SK-N-SH (cell line): ENCODE results near the gene MCC. TPM values are rescaled to one million over a fixed set of nuclear protein-coding genes. Genes with fewer than 3 reads are reported as not detected.

Experiments
- CTCF ChIA-PET: fragments of 300-600, 350-600 bp; formaldehyde crosslinking; extraction: SDS; loops from one replicate; lab custom pipeline; 2021; lab: Yijun Ruan, JAX
- POLR2A ChIA-PET: fragments of 350-600 bp; sonication (Branson Sonifier 250); formaldehyde crosslinking; extraction: SDS; loops from one replicate; lab custom pipeline; 2020; ENCODE audit warnings: antibody characterized with exemption, inconsistent platforms; lab: Yijun Ruan, JAX
- DNase-seq: peaks from one replicate; pipeline ENCODE4 v3.0.0; 2012
- H2AFZ ChIP-seq: fragments of 200-600 bp; sonication (generic); 2 replicates; pipeline ENCODE4 v1.8.1; 2016; ENCODE audit warnings: antibody characterized with exemption, mild to moderate bottlenecking, low read depth
- H3F3A ChIP-seq: fragments of 200-600 bp; sonication (generic); replicated peaks from 2 replicates; pipeline ENCODE3; 2016; ENCODE audit warnings: antibody characterized with exemption, mild to moderate bottlenecking; ENCODE audit not compliant: insufficient read depth
- H3K27ac ChIP-seq, 2 experiments: fragments of 200-500 bp in 1 of 2; fragments of 200-600 bp in 1 of 2; sonication (Bioruptor generic) in 1 of 2; sonication (generic), shearing (Covaris generic) in 1 of 2; 2 replicates each; pipeline versions ENCODE4 v1.5.1 to v1.6.1; 2014 to 2016; ENCODE audit warnings: low read depth in 2 of 2, inconsistent platforms in 1 of 2, low read length in 1 of 2, mild to moderate bottlenecking in 1 of 2, mixed read lengths in 1 of 2
- H3K27me3 ChIP-seq: fragments of 200-600 bp; sonication (generic), shearing (Covaris generic); 2 replicates; pipeline ENCODE4 v1.6.1; 2016; ENCODE audit warnings: mixed run types; ENCODE audit not compliant: insufficient read depth
- H3K36me3 ChIP-seq, 2 experiments: fragments of 200-500 bp in 1 of 2; fragments of 200-600 bp in 1 of 2; sonication (Bioruptor generic) in 1 of 2; sonication (generic) in 1 of 2; replicated peaks in 1 of 2; 2 replicates each; pipeline versions ENCODE3 to v1.5.1; 2014 to 2016; ENCODE audit warnings: low read length in 1 of 2, mild to moderate bottlenecking in 1 of 2; ENCODE audit not compliant: insufficient read depth in 2 of 2, control insufficient read depth in 1 of 2
- H3K4me1 ChIP-seq, 2 experiments: fragments of 200-500 bp in 1 of 2; fragments of 200-600 bp in 1 of 2; sonication (Bioruptor generic) in 1 of 2; sonication (generic), shearing (Covaris generic) in 1 of 2; 2 replicates each; pipeline versions ENCODE4 v1.5.1 to v1.6.1; 2014 to 2016; ENCODE audit warnings: low read depth in 1 of 2, low read length in 1 of 2, mixed run types in 1 of 2; ENCODE audit not compliant: insufficient read depth in 2 of 2, control insufficient read depth in 1 of 2
- H3K4me2 ChIP-seq: fragments of 200-600 bp; sonication (generic), shearing (Covaris generic); 2 replicates; pipeline ENCODE4 v1.6.1; 2017; ENCODE audit warnings: mixed run types
- H3K4me3 ChIP-seq, 2 experiments: fragments of 200-500 bp in 1 of 2; fragments of 200-600 bp in 1 of 2; sonication (Bioruptor generic) in 1 of 2; sonication (generic), shearing (Covaris generic) in 1 of 2; 2 replicates each; pipeline versions ENCODE4 v1.5.1 to v1.8.1; 2014 to 2016; ENCODE audit warnings: low read depth in 2 of 2, inconsistent platforms in 1 of 2, low read length in 1 of 2, mild to moderate bottlenecking in 1 of 2, mixed read lengths in 1 of 2, moderate library complexity in 1 of 2
- H3K79me2 ChIP-seq: fragments of 200-600 bp; sonication (generic); 2 replicates; pipeline ENCODE4 v1.8.1; 2017; ENCODE audit warnings: mild to moderate bottlenecking; ENCODE audit not compliant: insufficient read depth
- H3K9ac ChIP-seq: fragments of 200-600 bp; sonication (generic); 2 replicates; pipeline ENCODE4 v1.6.1; 2017; ENCODE audit warnings: mixed run types
- H3K9me2 ChIP-seq: fragments of 200-600 bp; sonication (generic); 2 replicates; pipeline ENCODE4 v1.6.1; 2017; ENCODE audit warnings: mixed run types
- H3K9me3 ChIP-seq: fragments of 200-600 bp; sonication (generic); 2 replicates; pipeline ENCODE4 v1.6.1; 2017; ENCODE audit warnings: mixed run types, mild to moderate bottlenecking, moderate library complexity
- H4K20me1 ChIP-seq: fragments of 200-600 bp; sonication (generic); 2 replicates; pipeline ENCODE4 v1.6.1; 2017; ENCODE audit warnings: mild to moderate bottlenecking, mixed run types; ENCODE audit not compliant: insufficient read depth
- ELF1 ChIP-seq: IDR thresholded peaks from 2 replicates; pipeline ENCODE4 v1.4.0; 2012
- EP300 ChIP-seq, 2 experiments: IDR thresholded peaks; 2 replicates each; pipeline versions ENCODE4 v1.4.0 to v1.6.1; 2012; ENCODE audit warnings: borderline replicate concordance in 1 of 2, low read depth in 1 of 2, low read length in 1 of 2
- EZH2phosphoT487 ChIP-seq: fragments of 200-600 bp; sonication (generic); IDR thresholded peaks from 2 replicates; pipeline ENCODE4 v1.6.1; 2017; ENCODE audit warnings: low read depth, mixed run types, mild to moderate bottlenecking, antibody characterized with exemption, moderate library complexity, borderline replicate concordance
- FOXJ3 ChIP-seq: sonication (generic); formaldehyde crosslinking; IDR thresholded peaks from 2 replicates; pipeline ENCODE4 v1.5.1; 2020; ENCODE audit warnings: mild to moderate bottlenecking, missing genetic modification reagents
- GABPA ChIP-seq: IDR thresholded peaks from 2 replicates; pipeline ENCODE4 v1.4.0; 2012; ENCODE audit warnings: low read depth, mild to moderate bottlenecking
- IRF3 ChIP-seq: fragments of 150-350 bp; IDR thresholded peaks from 2 replicates; pipeline ENCODE4 v1.6.1; 2016; ENCODE audit warnings: mild to moderate bottlenecking, low read depth, low read length
- JUND ChIP-seq: IDR thresholded peaks from 2 replicates; pipeline ENCODE4 v1.4.0; 2012
- MEF2A ChIP-seq: IDR thresholded peaks from 2 replicates; pipeline ENCODE4 v1.4.0; 2012; ENCODE audit warnings: low read depth, borderline replicate concordance
- MXI1 ChIP-seq: IDR thresholded peaks from 2 replicates; pipeline ENCODE4 v1.6.1; 2012; ENCODE audit warnings: mild to moderate bottlenecking, low read depth, low read length, improper control_type of control experiment
- NRF1 ChIP-seq: IDR thresholded peaks from 2 replicates; pipeline ENCODE4 v1.6.1; 2012; ENCODE audit warnings: low read depth, mild to moderate bottlenecking, low read length
- POLR2AphosphoS5 ChIP-seq: IDR thresholded peaks from 2 replicates; pipeline ENCODE4 v1.6.1; 2012; ENCODE audit warnings: low read depth, low read length
- RAD21 ChIP-seq: IDR thresholded peaks from 2 replicates; pipeline ENCODE4 v1.6.1; 2012; ENCODE audit warnings: mild to moderate bottlenecking, low read length
- RCOR1 ChIP-seq: fragments of 150-350 bp; IDR thresholded peaks from 2 replicates; pipeline ENCODE4 v1.6.1; 2017; ENCODE audit warnings: antibody characterized with exemption, low read length
- RFX5 ChIP-seq: IDR thresholded peaks from 2 replicates; pipeline ENCODE4 v1.6.1; 2012; ENCODE audit warnings: mild to moderate bottlenecking, improper control_type of control experiment, low read length
- RXRA ChIP-seq: IDR thresholded peaks from 2 replicates; pipeline ENCODE4 v1.4.0; 2012; ENCODE audit warnings: low read depth, mild to moderate bottlenecking, borderline replicate concordance
- SIN3A ChIP-seq: IDR thresholded peaks from 2 replicates; pipeline ENCODE4 v1.6.1; 2012; ENCODE audit warnings: low read depth, mild to moderate bottlenecking, low read length, moderate library complexity, borderline replicate concordance
- SMC3 ChIP-seq: IDR thresholded peaks from 2 replicates; pipeline ENCODE4 v1.6.1; 2012; ENCODE audit warnings: low read depth, low read length, improper control_type of control experiment
- TAF1 ChIP-seq: IDR thresholded peaks from 2 replicates; pipeline ENCODE4 v1.6.1; 2012; ENCODE audit warnings: low read depth, mild to moderate bottlenecking, low read length, moderate library complexity, borderline replicate concordance
- TEAD4 ChIP-seq: IDR thresholded peaks from 2 replicates; pipeline ENCODE4 v1.4.0; 2012; ENCODE audit warnings: mild to moderate bottlenecking, borderline replicate concordance; ENCODE audit not compliant: insufficient read depth
- YY1 ChIP-seq: IDR thresholded peaks from 2 replicates; pipeline ENCODE4 v1.4.0; 2012; ENCODE audit warnings: low read depth, mild to moderate bottlenecking
- WGBS: methylation state at CpG from one replicate; pipeline ENCODE4 v1.1.6; 2017; ENCODE audit warnings: low lambda C conversion rate; 5-methylcytosine and 5-hydroxymethylcytosine counted together
- polyA plus RNA-seq, 3 experiments: library from polyadenylated mRNA; depleted of rRNA; stranded (reverse); fragments of >200 nt; gene quantifications; 2 replicates each; pipeline ENCODE4 v1.2.3, GENCODE V29; 2012
- TF ChIP-seq, protein P1 (sequence below): fragments of 150-350 bp; IDR thresholded peaks from 2 replicates; pipeline ENCODE4 v1.6.1; 2017; ENCODE audit warnings: antibody characterized with exemption, low read length, low read depth, borderline replicate concordance
- TF ChIP-seq, protein P2 (sequence below): IDR thresholded peaks from 2 replicates; pipeline ENCODE4 v1.4.0; 2012; ENCODE audit warnings: low read depth, borderline replicate concordance
- TF ChIP-seq, protein P3 (sequence below): IDR thresholded peaks from 2 replicates; pipeline ENCODE4 v1.4.0; 2012; ENCODE audit warnings: low read depth, borderline replicate concordance
- TF ChIP-seq, protein P4 (sequence below): IDR thresholded peaks from 2 replicates; pipeline ENCODE4; 2012

MCC gene
- polyA plus RNA-seq, 1 of the 3 experiments (the other 2 are of a cell fraction), result 3.6 TPM

DNA sequence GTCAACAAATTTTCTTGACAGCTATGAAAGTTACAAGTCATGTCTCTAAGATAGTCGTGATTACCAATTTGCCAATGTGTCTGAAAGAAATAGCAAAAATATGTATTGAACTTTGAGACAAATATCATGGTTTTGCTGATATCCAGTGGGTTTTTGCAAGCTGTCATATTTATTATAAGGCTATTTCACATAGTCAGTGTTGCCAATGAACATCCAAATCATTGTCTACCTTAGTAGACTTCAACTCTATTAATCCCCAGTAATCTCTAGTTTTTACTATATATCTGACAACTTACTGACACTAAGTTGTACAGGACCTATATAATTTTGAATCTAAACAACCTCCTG, 256.6 kb downstream of the MCC start:
- CTCF ChIA-PET, result interaction anchor here (1.0 to 2.6 kb wide), 2 partner anchors 9 to 112 kb away, joined by 3 to 6 read pairs; no protein-coding TSS in a partner anchor
- no peak overlapping the region for H3K4me3 ChIP-seq

DNA sequence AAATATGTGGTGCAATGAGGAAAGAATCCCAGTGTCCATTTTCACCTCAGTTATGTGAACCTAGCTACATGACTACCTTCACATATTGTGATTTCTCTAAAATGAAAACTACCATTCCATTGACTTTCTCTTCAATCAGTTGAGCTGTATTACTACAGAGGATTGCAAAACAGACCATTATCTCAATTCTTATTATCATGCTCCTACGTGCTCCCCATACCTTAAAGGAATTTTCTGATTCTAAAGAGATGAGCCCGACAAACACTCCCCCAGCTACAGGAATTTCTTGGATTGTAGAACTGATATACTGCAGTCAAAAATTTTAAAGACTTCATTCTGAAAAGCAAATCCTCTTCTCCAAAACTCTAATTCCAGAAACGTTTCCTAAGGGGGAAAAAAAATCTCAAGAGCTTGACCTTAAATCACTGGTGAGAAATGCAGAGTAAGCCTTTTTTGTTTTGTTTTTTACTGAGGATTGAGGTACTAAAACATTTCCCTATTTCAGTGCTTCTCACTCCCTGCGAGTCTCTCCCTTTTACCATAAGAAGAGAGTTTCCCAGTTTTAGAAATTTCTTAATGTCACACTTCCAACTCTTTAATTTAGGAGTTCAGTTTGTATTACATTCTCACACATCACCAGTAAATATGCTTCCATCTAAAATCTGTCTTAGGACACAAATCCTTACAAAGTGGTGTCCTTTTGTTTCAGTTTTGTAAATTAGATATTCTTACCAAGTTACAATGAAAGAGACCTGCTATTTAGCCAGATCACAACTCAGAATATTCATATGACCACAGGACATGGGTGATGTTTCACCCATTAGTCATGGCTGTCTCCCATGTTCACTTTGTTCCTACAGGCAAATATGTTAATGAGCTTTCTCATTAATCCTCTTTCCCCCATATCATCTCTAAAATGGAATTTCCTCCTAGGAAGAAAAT, 257.3 kb downstream of the MCC start:
- CTCF ChIA-PET, result interaction anchor here (1.0 to 2.6 kb wide), 2 partner anchors 10 to 111 kb away, joined by 3 to 6 read pairs; no protein-coding TSS in a partner anchor
- DNase-seq, result no peak

More for the DNA sequence above, 256.6 kb downstream of the MCC start:
- H3K79me2 ChIP-seq, result no peaks in the 10 kb centered on the region
- peaks cover 0 to 8% of the 10 kb centered on the region in 2 experiments; a peak in 2 of 4 replicates for H3K4me1 ChIP-seq
- no peaks in the 10 kb centered on the region for H4K20me1 ChIP-seq
- no peaks in the 10 kb centered on the region for H3F3A ChIP-seq
- no peak for DNase-seq
- no peaks in the 10 kb centered on the region for H3K9me3 ChIP-seq
- no peaks in the 10 kb centered on the region for H3K27me3 ChIP-seq
- POLR2A ChIA-PET, result no interaction called here
- WGBS, result 56% methylated on average over 1 of the region's 1 CpG
- TF ChIP-seq RFX5 (no peak), RAD21 (no peak), RXRA (no peak), MEF2A (no peak), YY1 (no peak), TAF1 (no peak)
- TF ChIP-seq, all 33 proteins: peak for 0
- Histone ChIP-seq H3K4me2 (no peak overlapping the region), H3K9ac (no peak overlapping the region), H3K36me3 (no peaks in the 10 kb centered on the region), H3K9me2 (no peaks in the 10 kb centered on the region), H3K27ac (no peak overlapping the region), H2AFZ (no peak overlapping the region)

More for the DNA sequence above, 257.3 kb downstream of the MCC start:
- WGBS, result 43% methylated on average over 4 of the region's 4 CpGs
- POLR2A ChIA-PET, result no interaction called here
- H3K4me2 ChIP-seq, result no peak overlapping the region
- H3K9me2 ChIP-seq, result no peaks in the 10 kb centered on the region
- H3K27me3 ChIP-seq, result no peaks in the 10 kb centered on the region
- no peak overlapping the region for H2AFZ ChIP-seq
- no peak for TF ChIP-seq SIN3A
- TF ChIP-seq SMC3, result no peak
- TF ChIP-seq, protein P1, sequence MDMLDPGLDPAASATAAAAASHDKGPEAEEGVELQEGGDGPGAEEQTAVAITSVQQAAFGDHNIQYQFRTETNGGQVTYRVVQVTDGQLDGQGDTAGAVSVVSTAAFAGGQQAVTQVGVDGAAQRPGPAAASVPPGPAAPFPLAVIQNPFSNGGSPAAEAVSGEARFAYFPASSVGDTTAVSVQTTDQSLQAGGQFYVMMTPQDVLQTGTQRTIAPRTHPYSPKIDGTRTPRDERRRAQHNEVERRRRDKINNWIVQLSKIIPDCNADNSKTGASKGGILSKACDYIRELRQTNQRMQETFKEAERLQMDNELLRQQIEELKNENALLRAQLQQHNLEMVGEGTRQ, result no peak
- TF ChIP-seq POLR2AphosphoS5, result no peak
- no peak for TF ChIP-seq ELF1
- TF ChIP-seq RAD21, result no peak
- TF ChIP-seq NRF1, result no peak
- no peak for TF ChIP-seq EZH2phosphoT487
- TF ChIP-seq, protein P2, sequence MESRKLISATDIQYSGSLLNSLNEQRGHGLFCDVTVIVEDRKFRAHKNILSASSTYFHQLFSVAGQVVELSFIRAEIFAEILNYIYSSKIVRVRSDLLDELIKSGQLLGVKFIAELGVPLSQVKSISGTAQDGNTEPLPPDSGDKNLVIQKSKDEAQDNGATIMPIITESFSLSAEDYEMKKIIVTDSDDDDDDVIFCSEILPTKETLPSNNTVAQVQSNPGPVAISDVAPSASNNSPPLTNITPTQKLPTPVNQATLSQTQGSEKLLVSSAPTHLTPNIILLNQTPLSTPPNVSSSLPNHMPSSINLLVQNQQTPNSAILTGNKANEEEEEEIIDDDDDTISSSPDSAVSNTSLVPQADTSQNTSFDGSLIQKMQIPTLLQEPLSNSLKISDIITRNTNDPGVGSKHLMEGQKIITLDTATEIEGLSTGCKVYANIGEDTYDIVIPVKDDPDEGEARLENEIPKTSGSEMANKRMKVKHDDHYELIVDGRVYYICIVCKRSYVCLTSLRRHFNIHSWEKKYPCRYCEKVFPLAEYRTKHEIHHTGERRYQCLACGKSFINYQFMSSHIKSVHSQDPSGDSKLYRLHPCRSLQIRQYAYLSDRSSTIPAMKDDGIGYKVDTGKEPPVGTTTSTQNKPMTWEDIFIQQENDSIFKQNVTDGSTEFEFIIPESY, result no peak
- no peak for TF ChIP-seq EP300 (IDR thresholded peaks at IDR 0.05; ENCODE audit: borderline replicate concordance in 1 of 2, low read depth in 1 of 2, low read length in 1 of 2)
- no peak for TF ChIP-seq JUND
- no peak for TF ChIP-seq FOXJ3 (CRISPR knock-in tag)
- TF ChIP-seq, protein P3, sequence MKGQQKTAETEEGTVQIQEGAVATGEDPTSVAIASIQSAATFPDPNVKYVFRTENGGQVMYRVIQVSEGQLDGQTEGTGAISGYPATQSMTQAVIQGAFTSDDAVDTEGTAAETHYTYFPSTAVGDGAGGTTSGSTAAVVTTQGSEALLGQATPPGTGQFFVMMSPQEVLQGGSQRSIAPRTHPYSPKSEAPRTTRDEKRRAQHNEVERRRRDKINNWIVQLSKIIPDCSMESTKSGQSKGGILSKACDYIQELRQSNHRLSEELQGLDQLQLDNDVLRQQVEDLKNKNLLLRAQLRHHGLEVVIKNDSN, result no peak
- no peak for TF ChIP-seq GABPA
- TF ChIP-seq IRF3, result no peak
- TF ChIP-seq, protein P4, sequence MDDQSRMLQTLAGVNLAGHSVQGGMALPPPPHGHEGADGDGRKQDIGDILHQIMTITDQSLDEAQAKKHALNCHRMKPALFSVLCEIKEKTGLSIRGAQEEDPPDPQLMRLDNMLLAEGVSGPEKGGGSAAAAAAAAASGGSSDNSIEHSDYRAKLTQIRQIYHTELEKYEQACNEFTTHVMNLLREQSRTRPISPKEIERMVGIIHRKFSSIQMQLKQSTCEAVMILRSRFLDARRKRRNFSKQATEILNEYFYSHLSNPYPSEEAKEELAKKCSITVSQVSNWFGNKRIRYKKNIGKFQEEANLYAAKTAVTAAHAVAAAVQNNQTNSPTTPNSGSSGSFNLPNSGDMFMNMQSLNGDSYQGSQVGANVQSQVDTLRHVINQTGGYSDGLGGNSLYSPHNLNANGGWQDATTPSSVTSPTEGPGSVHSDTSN, result no peak
- TF ChIP-seq TEAD4, result no peak
- no peak for TF ChIP-seq RCOR1
- no peak for TF ChIP-seq MXI1
- H3F3A ChIP-seq, result no peaks in the 10 kb centered on the region
- H3K4me1 ChIP-seq, result peaks cover 0 to 10% of the 10 kb centered on the region in 2 experiments; a peak in 2 of 4 replicates
- no peak overlapping the region for H3K4me3 ChIP-seq
- no peaks in the 10 kb centered on the region for H3K79me2 ChIP-seq
- no peak overlapping the region for H3K9ac ChIP-seq
- no peaks in the 10 kb centered on the region for H4K20me1 ChIP-seq
- no peaks in the 10 kb centered on the region for H3K9me3 ChIP-seq
- H3K27ac ChIP-seq, result no peak overlapping the region
- no peaks in the 10 kb centered on the region for H3K36me3 ChIP-seq
